T-cell (primary cell): ENCODE data around the gene RBMS2. TPM values are rescaled to one million over a fixed set of nuclear protein-coding genes. Genes with fewer than 3 reads are reported as not detected.
A peak's percentile ranks its signal among the peaks of the same experiment; 100 is the strongest.

Experiments
- ATAC-seq, 4 experiments: fragments of 200-7000 bp in 3 of 4; fragments of 150-1000 bp in 1 of 4; cut with Tn5 transposase; replicated peaks in 1 of 4; 1 replicate in 3 of 4; 2 replicates in 1 of 4; pipeline ENCODE4 v1.10.0; 2021; ENCODE audit warnings: moderate library complexity in 3 of 4, mild to moderate bottlenecking in 2 of 4, moderate number of reproducible peaks in 1 of 4
- CTCF ChIA-PET, 2 donors: fragments of 300-600 bp; sonication (Branson Sonifier 250); formaldehyde crosslinking; loops; one replicate each; lab custom pipeline; 2022; ENCODE audit warnings: antibody characterized with exemption in 2 of 2; lab: Charles Lee
- POLR2A ChIA-PET, 2 donors: fragments of 300-600 bp; sonication (Branson Sonifier 250); formaldehyde crosslinking; loops; one replicate each; lab custom pipeline; 2022; ENCODE audit warnings: antibody characterized with exemption in 2 of 2; lab: Charles Lee
- DNase-seq, 35 experiments: peaks; one replicate each; pipeline versions ENCODE4 v3.0.0 to v3.0.0-alpha.2; 2013 to 2023
- H3K27ac ChIP-seq: one replicate; pipeline ENCODE4 v1.5.1; 2013; ENCODE audit warnings: low read length
- H3K27me3 ChIP-seq, 2 experiments: replicated peaks in 1 of 2; 1 replicate in 1 of 2; 2 replicates in 1 of 2; pipeline versions ENCODE4 v1.6.1 to v1.7.0; 2013; ENCODE audit warnings: low read length in 1 of 2, mixed read lengths in 1 of 2; ENCODE audit not compliant: control insufficient read depth in 2 of 2, insufficient read depth in 2 of 2; ENCODE audit errors: extremely low read depth in 1 of 2
- H3K36me3 ChIP-seq, 2 donors: 1 replicate in 1 of 2; 2 replicates in 1 of 2; pipeline versions ENCODE4 v1.6.1 to v1.7.0; 2013; ENCODE audit warnings: low read length in 1 of 2; ENCODE audit not compliant: control insufficient read depth in 2 of 2, insufficient read depth in 1 of 2; ENCODE audit errors: extremely low read depth in 1 of 2
- H3K4me1 ChIP-seq, 2 experiments: 1 replicate in 1 of 2; 2 replicates in 1 of 2; pipeline versions ENCODE4 v1.6.1 to v1.7.0; 2013; ENCODE audit warnings: low read length in 2 of 2, mixed read lengths in 1 of 2; ENCODE audit not compliant: insufficient read depth in 2 of 2, control insufficient read depth in 1 of 2; ENCODE audit errors: extremely low read depth in 1 of 2
- H3K4me3 ChIP-seq, 2 donors: 1 replicate in 1 of 2; 2 replicates in 1 of 2; pipeline versions ENCODE4 v1.5.1 to v1.7.0; 2013; ENCODE audit warnings: mild to moderate bottlenecking in 2 of 2, low read length in 1 of 2, moderate library complexity in 1 of 2; ENCODE audit not compliant: control insufficient read depth in 1 of 2; ENCODE audit errors: extremely low read depth in 1 of 2
- H3K9me3 ChIP-seq: 2 replicates; pipeline ENCODE4 v1.7.0; 2013
- H3K27ac Mint-ChIP-seq, 2 donors: one replicate each; pipeline ENCODE4 v1.8.0; 2020 to 2021; ENCODE audit warnings: mild to moderate bottlenecking in 2 of 2, mixed read lengths in 2 of 2
- H3K27me3 Mint-ChIP-seq, 2 donors: one replicate each; pipeline ENCODE4 v1.8.0; 2021 to 2022; ENCODE audit warnings: mixed read lengths in 2 of 2
- H3K36me3 Mint-ChIP-seq: one replicate; pipeline ENCODE4 v1.8.0; 2021; ENCODE audit warnings: mixed read lengths
- H3K4me1 Mint-ChIP-seq, 3 donors: one replicate each; pipeline ENCODE4 v1.8.0; 2020 to 2022; ENCODE audit warnings: mixed read lengths in 3 of 3, mild to moderate bottlenecking in 1 of 3
- H3K4me3 Mint-ChIP-seq, 3 donors: one replicate each; pipeline ENCODE4 v1.8.0; 2020 to 2022; ENCODE audit warnings: mild to moderate bottlenecking in 3 of 3, mixed read lengths in 3 of 3, moderate library complexity in 3 of 3
- H3K9me3 Mint-ChIP-seq, 3 donors: one replicate each; pipeline ENCODE4 v1.8.0; 2020 to 2022; ENCODE audit warnings: mixed read lengths in 3 of 3
- WGBS: methylation state at CpG from one replicate; pipeline ENCODE4 v1.1.5; 2013; ENCODE audit warnings: missing lambda C conversion rate; ENCODE audit not compliant: insufficient coverage; 5-methylcytosine and 5-hydroxymethylcytosine counted together
- total RNA-seq, 35 experiments: library from RNA in 6 of 35; stranded (reverse) in 6 of 35; fragments of 120-200 nt in 1 of 35; gene quantifications; one replicate each; pipeline versions ENCODE4 v1.2.1 to v1.2.4 and lab custom pipeline; 2013 to 2026

RBMS2 gene, protein sequence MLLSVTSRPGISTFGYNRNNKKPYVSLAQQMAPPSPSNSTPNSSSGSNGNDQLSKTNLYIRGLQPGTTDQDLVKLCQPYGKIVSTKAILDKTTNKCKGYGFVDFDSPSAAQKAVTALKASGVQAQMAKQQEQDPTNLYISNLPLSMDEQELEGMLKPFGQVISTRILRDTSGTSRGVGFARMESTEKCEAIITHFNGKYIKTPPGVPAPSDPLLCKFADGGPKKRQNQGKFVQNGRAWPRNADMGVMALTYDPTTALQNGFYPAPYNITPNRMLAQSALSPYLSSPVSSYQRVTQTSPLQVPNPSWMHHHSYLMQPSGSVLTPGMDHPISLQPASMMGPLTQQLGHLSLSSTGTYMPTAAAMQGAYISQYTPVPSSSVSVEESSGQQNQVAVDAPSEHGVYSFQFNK
- total RNA-seq (1 to 10 TPM in 4 of 5 donors, under 1 TPM in 1; 0.99 to 8.3 (median 4.1) TPM), total RNA-seq (lab: John Stamatoyannopoulos, UW) (1.1 to 9.6 (median 4.5) reads per million in 29 experiments)
- total RNA-seq (2013): 3.2 TPM

DNA sequence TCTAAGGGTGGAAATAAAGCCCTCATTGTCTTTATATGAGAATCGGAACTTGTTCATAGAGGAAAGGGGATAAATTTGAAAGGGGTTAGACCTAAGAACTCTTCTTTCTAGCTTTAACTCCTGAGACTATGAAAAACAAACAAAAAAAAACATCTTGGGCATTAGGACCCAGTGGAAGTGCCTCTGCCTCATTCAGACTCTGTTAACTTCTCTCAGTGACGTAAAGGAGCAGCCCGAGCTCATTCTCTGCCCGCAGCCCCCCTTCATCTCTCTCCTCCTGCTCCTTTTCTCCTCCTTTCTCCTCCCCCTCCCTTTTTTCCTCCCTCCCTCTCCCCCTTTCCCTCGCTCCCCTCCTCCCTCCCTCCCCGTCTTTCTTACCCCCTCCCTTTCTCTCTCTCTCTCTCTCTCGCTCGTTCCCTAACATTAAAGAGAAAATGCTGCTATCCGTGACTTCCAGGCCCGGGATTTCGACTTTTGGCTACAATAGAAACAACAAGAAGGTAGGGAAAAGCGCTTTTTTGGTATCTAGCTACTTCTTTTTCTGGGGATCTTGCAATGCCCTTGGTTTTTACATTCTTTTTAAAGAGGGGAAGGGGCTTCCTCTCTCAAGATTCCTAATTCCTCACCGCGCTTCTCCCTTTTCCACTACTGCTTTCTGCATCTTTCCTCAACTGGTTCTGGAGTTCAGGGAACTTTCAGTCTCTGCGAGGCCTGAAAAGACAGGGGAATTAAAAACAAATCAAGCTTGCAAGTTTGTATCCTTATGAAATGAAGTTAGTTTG, at the start of gene RBMS2:
Gene RBMS2, plus strand, starts transcription at position 231 of the 782 bp plus-strand sequence. Its CDS starts 204 bp downstream, at position 435.
- H3K9me3 ChIP-seq: no peaks in the 10 kb centered on the region
- H3K4me3 Mint-ChIP-seq: peak within 1 kb of the TSS; percentile 71 to 80 (median 76)

DNA sequence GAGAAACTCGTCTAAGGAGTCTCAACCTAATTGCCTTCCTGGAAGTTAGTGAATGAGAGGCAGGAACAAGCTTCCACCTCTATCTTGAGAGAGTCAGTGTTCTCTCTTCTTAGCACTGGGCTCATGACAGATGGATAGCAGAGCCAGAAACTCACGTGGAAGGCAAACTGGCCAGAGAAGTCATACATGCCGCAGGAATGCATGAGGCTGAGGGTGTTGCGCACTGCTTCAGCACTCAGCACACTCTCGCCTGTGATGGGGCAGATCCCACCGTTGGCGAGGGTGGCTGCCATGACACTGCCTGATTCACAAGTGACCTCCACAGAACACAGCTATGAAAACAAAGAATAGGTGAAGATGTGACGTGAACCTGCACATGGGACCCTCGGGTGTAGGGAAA, 47.2 kb upstream of the RBMS2 start:
- ChIA-PET POLR2A (no interaction called here), CTCF (interaction anchor here in 1 of 2 donors (1.8 kb wide), 1 partner anchor 10 kb away, joined by 7 read pairs; no protein-coding TSS in a partner anchor)
- Histone ChIP-seq H3K4me1 (peaks cover under 1 to 7% of the 10 kb centered on the region in 2 experiments), H3K36me3 (peaks cover 0 to 8% of the 10 kb centered on the region in 2 donors), H3K4me3 (no peak overlapping the region), H3K27me3 (no peaks in the 10 kb centered on the region), H3K27ac (no peak overlapping the region), H3K9me3 (no peaks in the 10 kb centered on the region)
- Mint-ChIP-seq H3K4me3 (no peak overlapping the region), H3K9me3 (no peaks in the 10 kb centered on the region), H3K27ac (peak overlapping the region in 1 of 2 donors; percentile 25), H3K36me3 (peaks cover 16% of the 10 kb centered on the region), H3K27me3 (no peaks in the 10 kb centered on the region), H3K4me1 (peaks cover 18 to 20% (median 18%) of the 10 kb centered on the region in 3 donors)
- DNase-seq: no peak
- ATAC-seq: no peak
- 98% methylated on average over 8 of the region's 9 CpGs for WGBS

More for the DNA sequence above, at the start of gene RBMS2:
- peaks cover 27 to 33% (median 31%) of the 10 kb centered on the region in 3 donors for H3K4me1 Mint-ChIP-seq
- no peaks in the 10 kb centered on the region for H3K27me3 ChIP-seq
- ChIA-PET POLR2A (interaction anchor here (0.6 to 1.6 kb wide), 6 partner anchors 13 to 167 kb away, joined by 3 to 12 read pairs (median 6); partner anchors contain the start of gene PTGES3 (in 1 of the 2)), CTCF (interaction anchor here (0.6 to 1.6 kb wide), 27 partner anchors 9 to 685 kb away, joined by 3 to 10 read pairs (median 4); partner anchors contain the start of genes PTGES3 (in 1 of the 2) and RNF41 (in 1 of the 2))
- peaks cover 12 to 19% of the 10 kb centered on the region in 2 experiments for H3K4me1 ChIP-seq
- ATAC-seq (peak; percentile 69 to 97 (median 83)), DNase-seq (peak in 32 of 35 experiments; percentile 15 to 76 (median 35))
- H3K9me3 Mint-ChIP-seq: no peaks in the 10 kb centered on the region
- no peaks in the 10 kb centered on the region for H3K27me3 Mint-ChIP-seq
- H3K4me3 ChIP-seq: peak within 1 kb of the TSS; percentile 41 to 46
- no peaks in the 10 kb centered on the region for H3K36me3 ChIP-seq
- 0% methylated on average over 3 of the region's 15 CpGs for WGBS
- H3K27ac ChIP-seq: peak within 1 kb of the TSS; percentile 51
- no peaks in the 10 kb centered on the region for H3K36me3 Mint-ChIP-seq
- H3K27ac Mint-ChIP-seq: peak within 1 kb of the TSS; percentile 66 to 70

DNA sequence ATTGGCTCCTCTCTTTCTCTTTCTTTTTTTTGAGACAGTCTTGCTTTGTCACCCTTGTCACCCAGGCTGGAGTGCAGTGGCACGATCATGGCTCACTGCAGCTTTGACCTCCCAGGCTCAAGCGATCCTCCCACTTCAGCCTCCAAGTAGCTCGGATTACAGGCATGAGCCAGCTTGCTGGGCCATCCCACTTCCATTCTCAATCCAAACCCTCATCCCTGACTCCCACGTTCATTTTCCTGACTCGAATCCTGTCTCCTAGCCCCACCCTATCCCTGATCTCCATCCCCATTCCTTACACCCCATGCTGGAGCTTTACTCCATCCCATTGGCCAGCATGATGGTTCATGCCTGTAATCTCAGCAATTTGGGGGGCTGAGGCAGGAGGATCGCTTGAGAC, 45.5 kb upstream of the RBMS2 start:
- Histone ChIP-seq H3K9me3 (no peaks in the 10 kb centered on the region), H3K36me3 (peaks cover 0 to 4% of the 10 kb centered on the region in 2 donors), H3K4me3 (no peak overlapping the region), H3K27me3 (no peaks in the 10 kb centered on the region), H3K4me1 (no peaks in the 10 kb centered on the region), H3K27ac (no peak overlapping the region)
- H3K27ac Mint-ChIP-seq: no peak overlapping the region
- H3K4me3 Mint-ChIP-seq: no peak overlapping the region
- ATAC-seq (no peak), DNase-seq (no peak)
- peaks cover 11% of the 10 kb centered on the region for H3K36me3 Mint-ChIP-seq
- peaks cover 8 to 9% (median 8%) of the 10 kb centered on the region in 3 donors for H3K4me1 Mint-ChIP-seq
- no peaks in the 10 kb centered on the region for H3K9me3 Mint-ChIP-seq
- CTCF ChIA-PET: no interaction called here
- WGBS: 89% methylated on average over 6 of the region's 6 CpGs
- H3K27me3 Mint-ChIP-seq: no peaks in the 10 kb centered on the region
- POLR2A ChIA-PET: interaction anchor here (0.6 to 0.7 kb wide), 2 partner anchors 432 to 652 kb away, joined by 4 to 6 read pairs; partner anchors contain the start of gene LRP1 (in 1 of the 2)

DNA sequence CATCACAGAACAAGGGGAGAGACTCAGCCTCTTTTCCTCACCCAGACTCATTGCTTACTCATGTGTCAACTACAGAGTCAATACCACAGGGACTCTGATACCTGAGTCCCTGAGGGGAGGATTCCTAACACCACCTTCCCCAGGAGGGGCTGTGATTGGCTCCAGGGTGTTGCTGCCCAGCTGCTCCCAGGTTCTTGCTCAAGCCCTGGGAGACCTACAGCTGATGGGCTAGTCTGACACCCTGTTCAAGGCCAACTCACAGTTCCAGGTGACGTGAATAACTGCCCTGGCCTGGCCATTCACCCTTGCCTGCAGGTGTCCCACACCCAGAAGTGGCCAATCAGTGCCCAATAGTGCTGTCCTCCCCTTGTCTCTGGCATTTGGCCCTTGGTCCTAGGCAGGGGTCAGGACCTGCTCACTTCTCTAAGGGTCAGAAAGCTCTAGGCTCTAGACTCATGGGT, 44.6 kb upstream of the RBMS2 start:
- peaks cover 2 to 6% (median 3%) of the 10 kb centered on the region in 3 donors for H3K4me1 Mint-ChIP-seq
- ChIA-PET POLR2A (interaction anchor here in 1 of 2 donors (0.5 to 0.7 kb wide), 2 partner anchors 38 to 433 kb away, joined by 6 to 14 read pairs; no protein-coding TSS in a partner anchor), CTCF (no interaction called here)
- DNase-seq (no peak), ATAC-seq (no peak)
- H3K4me3 Mint-ChIP-seq: no peak overlapping the region
- Histone ChIP-seq H3K36me3 (peaks cover 0 to 2% of the 10 kb centered on the region in 2 donors), H3K9me3 (no peaks in the 10 kb centered on the region), H3K4me1 (no peaks in the 10 kb centered on the region), H3K4me3 (no peak overlapping the region), H3K27ac (no peak overlapping the region), H3K27me3 (no peaks in the 10 kb centered on the region)
- H3K27me3 Mint-ChIP-seq: no peaks in the 10 kb centered on the region
- H3K27ac Mint-ChIP-seq: no peak overlapping the region
- no peaks in the 10 kb centered on the region for H3K9me3 Mint-ChIP-seq
- peaks cover 7% of the 10 kb centered on the region for H3K36me3 Mint-ChIP-seq
- WGBS: 86% methylated on average over 1 of the region's 1 CpG

DNA sequence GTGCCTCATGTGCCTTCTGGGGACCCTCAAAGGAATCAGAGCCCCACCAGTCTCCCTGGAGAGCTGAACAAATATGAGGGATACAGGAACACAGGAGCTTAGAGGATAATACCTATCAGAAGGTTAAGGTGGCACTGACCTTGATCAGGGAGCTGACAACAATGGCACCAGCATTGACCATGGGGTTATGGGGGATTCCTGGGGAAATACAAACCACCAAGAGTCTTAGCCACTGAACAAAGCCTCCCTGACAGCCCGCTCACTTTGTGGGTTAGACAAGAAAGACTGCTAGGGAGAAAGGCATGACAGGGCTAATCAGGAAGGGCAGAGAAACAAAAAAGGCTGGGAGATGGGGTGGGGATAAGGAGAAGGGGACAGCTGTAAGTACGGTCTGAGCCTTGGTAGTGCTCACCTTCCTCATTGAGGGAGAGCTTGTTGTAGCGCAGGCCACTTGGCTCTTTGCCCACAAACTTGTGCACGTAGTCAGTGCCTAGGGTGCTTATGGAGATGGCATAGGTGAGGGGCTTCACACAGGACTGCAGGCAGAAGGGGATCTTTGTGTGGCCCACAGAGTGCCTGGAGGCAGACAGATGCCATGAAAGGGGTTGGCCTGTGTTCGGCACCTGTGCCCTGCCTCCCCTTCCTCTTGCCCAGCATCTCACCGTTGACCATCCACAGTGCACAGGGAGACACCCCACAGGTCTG, 43.9 kb upstream of the RBMS2 start:
- Histone ChIP-seq H3K4me3 (no peak overlapping the region), H3K27me3 (no peaks in the 10 kb centered on the region), H3K27ac (no peak overlapping the region), H3K4me1 (no peaks in the 10 kb centered on the region), H3K9me3 (no peaks in the 10 kb centered on the region), H3K36me3 (no peaks in the 10 kb centered on the region)
- WGBS: 100% methylated on average over 3 of the region's 6 CpGs
- Mint-ChIP-seq H3K27ac (no peak overlapping the region), H3K27me3 (no peaks in the 10 kb centered on the region), H3K36me3 (peaks cover 5% of the 10 kb centered on the region), H3K4me3 (no peak overlapping the region), H3K4me1 (peaks cover 0 to 6% (median 3%) of the 10 kb centered on the region in 3 donors), H3K9me3 (no peaks in the 10 kb centered on the region)
- ATAC-seq (no peak), DNase-seq (no peak)
- ChIA-PET CTCF (no interaction called here), POLR2A (interaction anchor here in 1 of 2 donors (0.5 to 0.6 kb wide), 2 partner anchors 39 to 86 kb away, joined by 3 to 14 read pairs; no protein-coding TSS in a partner anchor)
